SU-DHL-6 (cell line): Measurements from ENCODE around the gene FASTKD1.
"Not testable (repeated sequence)": the region's sequence is repeated elsewhere in the genome, so short reads cannot be mapped to it uniquely, and the experiment has no call there.

Experiments used
- H2AFZ ChIP-seq: fragments of 200-600 bp; sonication (generic); 2 replicates; pipeline ENCODE4 v1.6.1; 2014; ENCODE audit warnings: low read depth, mild to moderate bottlenecking, moderate library complexity, mixed read lengths, antibody characterized with exemption, low read length; ENCODE audit not compliant: severe bottlenecking
- H3F3A ChIP-seq: fragments of 200-600 bp; shearing (Covaris generic); 2 replicates; pipeline ENCODE4 v1.6.0; 2016; ENCODE audit warnings: antibody characterized with exemption, mild to moderate bottlenecking; ENCODE audit not compliant: insufficient read depth
- H3K27ac ChIP-seq: fragments of 200-600 bp; sonication (generic); 2 replicates; pipeline ENCODE4 v1.5.1; 2016; ENCODE audit warnings: low read depth, mild to moderate bottlenecking, low read length, moderate library complexity, mixed read lengths
- H3K27me3 ChIP-seq: fragments of 200-600 bp; sonication (generic), shearing (Covaris generic); 2 replicates; pipeline ENCODE4 v1.6.0; 2014; ENCODE audit warnings: mild to moderate bottlenecking, low read length
- H3K36me3 ChIP-seq: fragments of 200-600 bp; sonication (generic); 2 replicates; pipeline ENCODE4 v1.6.1; 2014; ENCODE audit warnings: mild to moderate bottlenecking, low read length, mixed read lengths
- H3K4me2 ChIP-seq: fragments of 300-600, 200-600 bp; shearing (Covaris generic), sonication (generic); 2 replicates; pipeline ENCODE4 v1.6.0; 2014; ENCODE audit warnings: low read length, low read depth, mild to moderate bottlenecking; ENCODE audit not compliant: poor library complexity, severe bottlenecking
- H3K4me3 ChIP-seq: fragments of 200-600 bp; sonication (generic); 2 replicates; pipeline ENCODE4 v1.5.1; 2014; ENCODE audit warnings: antibody characterized with exemption, low read length, mild to moderate bottlenecking, mixed read lengths; ENCODE audit not compliant: insufficient read depth, poor library complexity, severe bottlenecking
- H3K79me2 ChIP-seq: fragments of 200-600 bp; sonication (generic); 2 replicates; pipeline ENCODE4 v1.6.1; 2014; ENCODE audit warnings: mild to moderate bottlenecking, low read length, moderate library complexity; ENCODE audit not compliant: insufficient read depth
- H3K9ac ChIP-seq: fragments of 200-600 bp; sonication (generic); 2 replicates; pipeline ENCODE4 v1.7.0; 2014; ENCODE audit warnings: mild to moderate bottlenecking, low read length
- H3K9me2 ChIP-seq: fragments of 200-600 bp; sonication (generic); replicated peaks from 2 replicates; pipeline ENCODE4 v1.6.1; 2014; ENCODE audit warnings: low read length; ENCODE audit not compliant: insufficient read depth
- H3K9me3 ChIP-seq: fragments of 200-600 bp; sonication (generic); 2 replicates; pipeline ENCODE4 v1.6.1; 2014; ENCODE audit warnings: low read length, mixed read lengths; ENCODE audit not compliant: insufficient read depth
- H4K20me1 ChIP-seq: fragments of 200-600 bp; sonication (generic); 2 replicates; pipeline ENCODE4 v1.6.1; 2014; ENCODE audit warnings: low read depth, mild to moderate bottlenecking, antibody characterized with exemption, low read length, moderate library complexity, mixed read lengths
- EZH2phosphoT487 ChIP-seq: fragments of 200-600 bp; sonication (generic), shearing (Covaris generic); conservative IDR thresholded peaks from 2 replicates; pipeline ENCODE4 v1.6.1; 2018; ENCODE audit warnings: mild to moderate bottlenecking, antibody characterized with exemption, low read length, moderate library complexity, mixed read lengths
- TF ChIP-seq, protein P1 (sequence below): fragments of 200-600 bp; sonication (generic); IDR thresholded peaks from one replicate; pipeline ENCODE4 v1.5.1; 2017; ENCODE audit warnings: antibody characterized with exemption, mild to moderate bottlenecking, low read length, moderate library complexity; ENCODE audit not compliant: insufficient read depth, poor library complexity, severe bottlenecking

Gene FASTKD1

DNA sequence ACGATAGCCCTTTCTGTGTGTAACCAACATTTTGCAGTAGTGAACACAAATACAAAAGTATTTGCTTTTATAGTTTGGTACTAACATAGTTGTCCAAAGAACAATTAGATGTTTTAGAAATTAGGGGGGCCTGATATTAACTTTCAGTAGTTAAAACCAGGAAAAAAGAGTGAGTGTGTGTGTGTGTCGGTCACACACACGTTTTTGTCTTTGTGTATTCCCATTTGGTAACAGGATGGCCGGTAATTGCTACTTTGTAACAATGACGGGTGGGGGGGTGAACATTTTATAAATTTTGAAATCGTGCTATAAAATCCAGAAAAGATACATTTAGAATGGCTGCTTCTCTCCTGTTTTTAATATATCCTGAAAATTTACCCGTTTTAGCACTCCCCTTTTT is 12.0 kb upstream of the FASTKD1 start:
- 0 out of 2 replicates have a peak, but pooled peaks cover 1% of the 10 kb centered on the region for H3F3A ChIP-seq
- no peaks in the 10 kb centered on the region for H3K27me3 ChIP-seq
- TF ChIP-seq, protein P1, sequence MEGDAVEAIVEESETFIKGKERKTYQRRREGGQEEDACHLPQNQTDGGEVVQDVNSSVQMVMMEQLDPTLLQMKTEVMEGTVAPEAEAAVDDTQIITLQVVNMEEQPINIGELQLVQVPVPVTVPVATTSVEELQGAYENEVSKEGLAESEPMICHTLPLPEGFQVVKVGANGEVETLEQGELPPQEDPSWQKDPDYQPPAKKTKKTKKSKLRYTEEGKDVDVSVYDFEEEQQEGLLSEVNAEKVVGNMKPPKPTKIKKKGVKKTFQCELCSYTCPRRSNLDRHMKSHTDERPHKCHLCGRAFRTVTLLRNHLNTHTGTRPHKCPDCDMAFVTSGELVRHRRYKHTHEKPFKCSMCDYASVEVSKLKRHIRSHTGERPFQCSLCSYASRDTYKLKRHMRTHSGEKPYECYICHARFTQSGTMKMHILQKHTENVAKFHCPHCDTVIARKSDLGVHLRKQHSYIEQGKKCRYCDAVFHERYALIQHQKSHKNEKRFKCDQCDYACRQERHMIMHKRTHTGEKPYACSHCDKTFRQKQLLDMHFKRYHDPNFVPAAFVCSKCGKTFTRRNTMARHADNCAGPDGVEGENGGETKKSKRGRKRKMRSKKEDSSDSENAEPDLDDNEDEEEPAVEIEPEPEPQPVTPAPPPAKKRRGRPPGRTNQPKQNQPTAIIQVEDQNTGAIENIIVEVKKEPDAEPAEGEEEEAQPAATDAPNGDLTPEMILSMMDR: no peak
- TF ChIP-seq EZH2phosphoT487: no peak
- H3K36me3 ChIP-seq: no peaks in the 10 kb centered on the region
- peaks cover 29% of the 10 kb centered on the region; the same call in 1 of the 2 replicates for H4K20me1 ChIP-seq
- peak overlapping the region; percentile 65 for H3K4me3 ChIP-seq
- no peaks in the 10 kb centered on the region for H3K9me2 ChIP-seq
- no peaks in the 10 kb centered on the region for H3K9me3 ChIP-seq
- H3K4me2 ChIP-seq: peak overlapping the region; percentile 64
- peaks cover 61% of the 10 kb centered on the region for H3K79me2 ChIP-seq
- peak overlapping the region; percentile 74 for H3K9ac ChIP-seq
- no peak overlapping the region for H2AFZ ChIP-seq
- H3K27ac ChIP-seq: peak overlapping the region; percentile 38; the same call in 1 of the 2 replicates

DNA sequence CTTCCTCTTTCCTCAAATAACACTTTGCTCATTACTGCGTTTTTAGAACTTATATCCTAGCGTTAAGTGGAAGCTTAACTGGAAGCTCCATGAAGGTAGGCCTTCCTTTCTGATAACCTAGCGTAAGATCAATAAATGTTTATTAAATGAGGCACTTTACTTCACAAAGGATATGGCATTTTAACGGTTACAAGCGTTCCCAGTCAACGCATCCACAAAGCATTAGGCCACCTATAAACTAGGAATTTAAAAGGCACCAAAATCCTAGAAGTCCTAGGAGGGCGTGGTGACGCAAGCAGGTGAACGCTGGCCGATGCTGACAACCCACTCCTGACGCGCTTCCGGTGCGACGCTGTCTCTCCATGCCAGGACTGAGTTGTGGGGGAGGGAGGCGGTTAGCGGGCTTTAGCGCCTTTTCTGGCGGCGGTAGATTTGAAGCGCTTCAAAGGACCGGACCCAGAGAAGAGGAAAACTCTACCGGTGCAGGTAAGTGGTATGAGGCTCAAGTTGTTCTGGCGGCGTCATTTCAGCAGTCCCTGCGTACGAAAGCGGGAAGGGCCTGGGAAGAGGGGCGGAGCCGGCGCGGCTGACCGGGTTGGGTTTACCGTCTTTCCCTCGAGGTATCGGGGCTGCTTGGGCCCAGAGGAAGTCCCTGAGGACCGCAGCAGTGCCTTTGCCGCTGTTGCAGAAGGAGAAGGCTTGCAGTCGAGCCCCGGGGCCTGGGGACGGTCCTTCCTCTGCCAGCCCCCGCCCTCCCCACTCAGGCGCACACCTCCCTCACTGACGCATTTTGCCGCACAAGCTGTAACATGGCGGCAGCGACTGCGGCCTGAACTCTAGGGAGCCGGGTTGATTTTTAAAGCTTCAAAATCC is 10.6 kb upstream of the FASTKD1 start, which contains the start of gene PPIG:
Gene PPIG (plus strand): TSS at position 347 of the 873 bp plus-strand sequence. CDS start 19,691 bp downstream, outside the sequence.
- Histone ChIP-seq H3K9me2 (no peaks in the 10 kb centered on the region), H3F3A (no peaks in the 10 kb centered on the region), H3K4me3 (peak within 1 kb of the TSS; percentile 65), H3K27me3 (no peaks in the 10 kb centered on the region), H3K36me3 (no peaks in the 10 kb centered on the region), H4K20me1 (peaks cover 21% of the 10 kb centered on the region; the same call in 1 of the 2 replicates), H2AFZ (peak within 1 kb of the TSS; percentile 87), H3K27ac (peak within 1 kb of the TSS; percentile 91), H3K9ac (peak within 1 kb of the TSS; percentile 74), H3K4me2 (peak within 1 kb of the TSS; percentile 64), H3K9me3 (no peaks in the 10 kb centered on the region), H3K79me2 (peaks cover 46% of the 10 kb centered on the region)
- no peak for TF ChIP-seq EZH2phosphoT487
- TF ChIP-seq, protein P1: no peak

DNA sequence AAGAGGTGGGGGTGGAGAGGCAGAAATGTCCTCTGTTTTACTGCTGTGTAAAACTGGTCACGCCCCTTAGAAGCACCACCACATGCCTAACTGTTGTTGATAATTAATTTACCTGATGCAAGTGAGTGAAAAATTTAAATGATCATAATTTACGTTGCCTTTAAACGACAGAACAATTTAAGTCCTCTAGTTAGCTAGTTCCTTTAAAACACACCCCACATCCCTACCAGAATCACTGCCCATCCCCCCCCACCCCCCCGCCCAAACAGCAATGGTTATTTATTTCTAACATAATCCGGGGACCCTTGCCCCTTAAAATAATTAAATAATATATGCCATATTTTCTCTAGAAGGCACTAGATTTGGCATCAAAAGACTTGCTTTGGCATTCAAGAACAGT is 9.9 kb upstream of the FASTKD1 start:
- no peaks in the 10 kb centered on the region for H3K9me3 ChIP-seq
- H3K27ac ChIP-seq: no peak overlapping the region
- H3K4me3 ChIP-seq: peak overlapping the region; percentile 65
- no peaks in the 10 kb centered on the region for H3F3A ChIP-seq
- peak overlapping the region; percentile 64 for H3K4me2 ChIP-seq
- H2AFZ ChIP-seq: peak overlapping the region; percentile 87
- no peak overlapping the region for H3K9ac ChIP-seq
- H3K9me2 ChIP-seq: no peaks in the 10 kb centered on the region
- no peaks in the 10 kb centered on the region for H3K27me3 ChIP-seq
- H3K36me3 ChIP-seq: no peaks in the 10 kb centered on the region
- H4K20me1 ChIP-seq: peaks cover 17% of the 10 kb centered on the region; the same call in 1 of the 2 replicates
- H3K79me2 ChIP-seq: peaks cover 39% of the 10 kb centered on the region
- TF ChIP-seq, protein P1: no peak
- TF ChIP-seq EZH2phosphoT487: no peak

DNA sequence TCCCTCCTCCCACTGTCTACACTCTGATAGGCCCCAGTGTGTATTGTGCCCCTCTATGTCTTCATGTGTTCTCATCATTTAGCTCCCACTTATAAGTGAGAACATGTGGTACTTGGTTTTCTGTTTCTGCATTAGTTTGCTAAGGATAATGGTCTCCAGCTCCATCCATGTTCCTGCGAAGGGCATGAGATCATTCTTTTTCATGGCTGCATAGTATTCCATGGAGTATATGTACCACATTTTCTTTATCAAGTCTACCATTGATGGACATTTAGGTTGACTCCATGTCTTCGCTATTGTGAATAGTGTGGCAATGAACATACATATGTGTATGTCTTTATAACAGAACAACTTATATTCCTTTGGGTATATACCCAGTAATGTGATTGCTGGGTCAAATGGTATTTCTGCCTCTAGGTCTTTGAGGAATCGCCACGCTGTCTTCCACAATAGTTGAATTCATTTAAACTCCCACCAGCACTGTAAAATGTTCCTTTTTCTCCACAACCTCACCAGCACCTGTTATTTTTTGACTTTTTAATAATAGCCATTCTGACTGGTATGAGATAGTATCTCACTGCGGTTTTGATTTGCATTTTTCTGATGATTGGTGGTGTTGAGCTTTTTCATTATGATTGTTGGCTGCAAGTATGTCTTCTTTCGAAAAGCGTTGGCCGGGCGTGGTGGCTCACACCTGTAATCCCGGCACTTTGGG is 9.0 kb upstream of the FASTKD1 start:
- not testable (repeated sequence) for H3K9ac ChIP-seq, H3K9me3 ChIP-seq, H3K4me3 ChIP-seq, H3K4me2 ChIP-seq, H3K27ac ChIP-seq, H3K9me2 ChIP-seq, H2AFZ ChIP-seq, H3F3A ChIP-seq, H3K27me3 ChIP-seq, H3K36me3 ChIP-seq
- peaks cover 13% of the 10 kb centered on the region; the same call in 1 of the 2 replicates for H4K20me1 ChIP-seq
- H3K79me2 ChIP-seq: peaks cover 31% of the 10 kb centered on the region
